ENCODE measurements around the gene TRIM16. TPM values are rescaled to one million over a fixed set of nuclear protein-coding genes. Genes with fewer than 3 reads are reported as not detected.
A peak's percentile ranks its signal among the peaks of the same experiment; 100 is the strongest.
"Not testable (repeated sequence)": the region's sequence is repeated elsewhere in the genome, so short reads cannot be mapped to it uniquely, and the experiment has no call there.

TRIM16 gene
- total RNA-seq, 2 donors from 2014 or later = 17.5 to 18.1 TPM

DNA sequence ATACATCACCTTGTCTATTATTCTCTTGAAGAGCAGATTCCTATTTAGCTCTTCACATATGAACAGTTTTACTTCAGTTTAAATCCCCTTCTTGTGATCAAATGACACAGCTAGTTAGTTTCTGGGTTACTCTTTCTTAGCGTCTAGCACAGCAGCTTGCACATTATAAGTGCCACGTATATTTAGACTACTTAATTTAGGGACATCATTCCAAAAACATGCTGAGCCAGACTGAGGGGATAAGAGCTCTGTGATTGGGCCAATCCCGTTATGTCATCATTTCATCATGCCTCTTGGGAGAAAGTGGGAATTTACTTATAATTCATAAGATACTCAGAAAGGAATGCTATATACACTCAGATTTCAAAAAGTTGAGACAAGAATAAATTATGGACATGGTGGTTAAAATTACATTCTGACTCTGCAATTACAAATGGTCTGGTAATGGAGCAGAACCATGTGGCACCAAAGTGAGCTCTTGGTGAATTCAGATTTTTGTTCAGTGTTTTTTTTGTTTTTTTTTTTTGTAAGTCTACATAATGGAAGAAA is 60.4 kb downstream of the TRIM16 start:
- ATAC-seq; intact Hi-C loops (cut with DNase I); DNase-seq: not testable (repeated sequence)

DNA sequence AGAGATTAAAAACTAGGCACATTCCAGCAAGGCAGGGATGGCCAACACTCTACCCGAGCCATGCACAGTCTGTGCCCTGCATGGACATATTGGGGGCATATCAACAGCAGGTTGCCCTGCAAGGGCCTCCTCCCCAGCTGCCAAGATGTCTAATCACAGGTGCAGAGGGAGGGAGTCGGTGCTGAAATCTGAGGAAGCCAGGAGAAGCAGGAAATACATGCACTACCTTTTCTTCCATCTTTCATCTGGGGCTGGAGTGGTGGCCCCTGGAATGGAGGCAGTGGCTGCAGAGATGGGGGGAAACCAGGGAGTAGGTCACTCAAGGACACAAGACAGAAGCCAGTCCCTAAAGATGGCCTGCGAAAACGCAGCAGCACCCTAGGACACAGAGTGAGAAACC is 60.9 kb downstream of the TRIM16 start:
- ATAC-seq; intact Hi-C loops (cut with DNase I); DNase-seq: not testable (repeated sequence)

GRCh38 chr17:15622124-15622523 is 62.0 kb downstream of the TRIM16 start:
- intact Hi-C loops (cut with DNase I); DNase-seq: not testable (repeated sequence)
- ATAC-seq = peak in 1 of 2 donors; percentile 56

GRCh38 chr17:15619331-15620058 is 64.6 kb downstream of the TRIM16 start, which contains the start of gene FBXW10B:
FBXW10B (minus strand) TSS chr17:15619704; CDS start chr17:15619512, 192 bp downstream.
- intact Hi-C loops (cut with DNase I); DNase-seq: not testable (repeated sequence)
- ATAC-seq = peak; percentile 73 to 87

DNA sequence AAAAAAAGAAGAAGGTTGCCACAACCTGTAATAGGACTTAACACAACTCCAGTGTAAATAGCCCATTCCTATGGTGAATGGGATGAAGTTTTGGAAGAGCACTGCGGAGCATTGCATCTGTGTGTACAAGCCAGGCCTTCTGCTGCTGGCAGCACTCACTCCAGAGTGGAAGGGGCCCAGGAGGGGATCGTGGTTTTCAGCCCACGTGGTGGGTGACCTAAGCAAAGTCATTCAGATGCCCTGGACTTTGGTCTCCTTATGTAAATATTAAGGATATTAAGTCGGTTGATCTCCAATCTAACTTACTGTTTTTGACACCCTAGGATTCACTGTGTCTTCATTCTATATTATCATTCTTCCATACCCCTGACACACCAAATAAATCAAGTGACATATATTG is 67.3 kb downstream of the TRIM16 start:
- ATAC-seq; intact Hi-C loops (cut with DNase I); DNase-seq: not testable (repeated sequence)

DNA sequence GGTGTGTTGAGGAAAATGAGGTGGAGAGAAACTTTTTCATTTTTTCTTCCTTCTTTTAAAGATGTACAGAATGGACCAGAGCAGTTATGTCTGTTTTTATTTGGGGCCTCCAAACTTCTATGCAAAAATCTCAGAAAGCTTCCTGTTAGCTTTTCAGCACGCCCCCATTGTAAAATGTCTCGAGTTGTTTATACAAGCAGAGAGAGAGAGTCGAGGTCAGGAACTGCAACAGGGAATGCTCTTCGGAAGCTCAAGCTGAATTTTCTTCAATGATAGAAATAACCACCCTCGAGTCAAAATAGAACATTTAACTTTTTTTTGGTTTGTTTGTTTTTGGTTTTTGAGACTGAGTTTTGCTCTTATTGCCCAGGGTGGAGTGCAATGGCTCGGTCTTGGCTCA is 68.3 kb downstream of the TRIM16 start:
- intact Hi-C loops (cut with DNase I); ATAC-seq; DNase-seq: not testable (repeated sequence)

GRCh38 chr17:15613111-15613510 is 71.0 kb downstream of the TRIM16 start:
- DNase-seq; ATAC-seq; intact Hi-C loops (cut with DNase I): not testable (repeated sequence)

DNA sequence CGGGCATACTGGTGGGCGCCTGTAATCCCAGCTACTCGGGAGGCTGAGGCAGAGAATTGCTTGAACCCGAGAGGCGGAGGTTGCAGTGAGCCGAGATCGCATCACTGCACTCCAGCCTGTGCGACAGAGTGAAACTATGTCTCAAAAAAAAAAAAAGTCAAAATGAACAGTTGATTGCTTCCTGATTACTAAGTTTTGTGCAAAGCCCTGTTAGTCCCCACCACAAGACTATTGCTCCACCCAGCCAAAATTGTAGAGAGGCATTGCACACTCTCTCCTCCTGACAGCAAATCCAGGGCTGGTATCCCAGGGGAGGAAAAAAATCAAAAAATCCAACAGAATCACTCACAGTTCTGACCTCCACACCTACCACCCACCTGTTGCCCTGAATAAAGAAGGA is 91.2 kb downstream of the TRIM16 start:
- intact Hi-C loops (cut with DNase I); ATAC-seq; DNase-seq: not testable (repeated sequence)

- DNase-seq; intact Hi-C loops (cut with DNase I); ATAC-seq: not testable (repeated sequence)
These were observed 92.1 kb downstream of the TRIM16 start for GRCh38 chr17:15591986-15592385.

GRCh38 chr17:15590844-15591243 is 93.3 kb downstream of the TRIM16 start:
- ATAC-seq; DNase-seq; intact Hi-C loops (cut with DNase I): not testable (repeated sequence)

GRCh38 chr17:15589544-15590536 is 94.3 kb downstream of the TRIM16 start:
- intact Hi-C loops (cut with DNase I); DNase-seq: not testable (repeated sequence)
- peak in 1 of 2 donors; percentile 38 for ATAC-seq

DNA sequence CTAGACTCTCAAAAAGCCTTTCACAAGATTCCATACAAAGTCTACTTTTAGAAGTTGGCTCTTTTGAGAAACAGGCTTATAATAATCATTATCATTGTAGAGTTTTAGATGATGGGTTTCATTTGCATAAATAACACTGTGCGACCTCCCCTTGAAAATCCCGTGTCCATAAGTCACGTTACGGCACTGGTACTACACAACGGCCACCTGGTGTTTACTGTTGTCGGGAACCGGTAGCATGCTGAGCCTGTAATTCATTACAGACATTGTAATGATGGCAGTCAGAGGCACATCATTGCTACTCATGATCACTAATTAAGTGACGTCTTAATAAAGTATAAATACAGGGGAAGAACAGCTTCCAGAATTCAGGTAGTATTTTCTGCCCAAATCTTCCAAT is 96.1 kb downstream of the TRIM16 start:
- intact Hi-C loops (cut with DNase I); ATAC-seq; DNase-seq: not testable (repeated sequence)

DNA sequence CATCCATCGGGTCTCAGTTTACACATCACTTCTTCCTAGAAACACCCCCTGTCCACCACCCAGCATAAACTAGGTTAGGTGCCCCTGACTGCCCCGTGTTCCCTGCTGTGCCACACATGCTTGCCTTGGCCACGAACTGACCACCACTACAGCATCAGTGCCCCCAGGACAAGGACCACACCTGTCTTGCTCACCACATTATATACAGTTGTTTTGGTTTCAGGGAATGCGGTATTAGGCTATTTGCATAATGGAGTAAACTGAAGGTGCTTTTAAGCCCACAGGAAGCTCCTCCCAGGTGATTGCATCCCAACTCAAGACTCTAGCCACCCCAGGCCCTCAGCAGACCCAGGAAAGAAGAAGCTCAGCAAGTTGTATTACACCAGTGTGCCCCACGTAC is 100.8 kb downstream of the TRIM16 start:
- ATAC-seq; DNase-seq; intact Hi-C loops (cut with DNase I): not testable (repeated sequence)

GRCh38 chr17:15581462-15581861 is 102.6 kb downstream of the TRIM16 start:
- ATAC-seq; intact Hi-C loops (cut with DNase I); DNase-seq: not testable (repeated sequence)

Other genes with a start within 250 kb of the TRIM16 start
- gene CDRT4, start 216.7 kb downstream of the TRIM16 start, total RNA-seq = 1 to 10 TPM; 1.7 to 4.9 TPM
- 10 to 100 TPM in 1 of 2 donors, 1 to 10 TPM in 1; 5.7 to 10.6 TPM for gene TVP23C, start 120.8 kb downstream of the TRIM16 start, total RNA-seq
- gene FBXW10B, start 64.6 kb downstream of the TRIM16 start, total RNA-seq = under 1 TPM; 0.16 to 0.56 TPM
- gene ZNF286A, start 15.4 kb upstream of the TRIM16 start, total RNA-seq = 10 to 100 TPM; 12.7 to 13.7 TPM
- gene TBC1D26, start 48.0 kb upstream of the TRIM16 start, total RNA-seq = not detected

All from left cardiac atrium (tissue), 4 donors.